Measurements from ENCODE around the gene PTGS2.

DNA sequence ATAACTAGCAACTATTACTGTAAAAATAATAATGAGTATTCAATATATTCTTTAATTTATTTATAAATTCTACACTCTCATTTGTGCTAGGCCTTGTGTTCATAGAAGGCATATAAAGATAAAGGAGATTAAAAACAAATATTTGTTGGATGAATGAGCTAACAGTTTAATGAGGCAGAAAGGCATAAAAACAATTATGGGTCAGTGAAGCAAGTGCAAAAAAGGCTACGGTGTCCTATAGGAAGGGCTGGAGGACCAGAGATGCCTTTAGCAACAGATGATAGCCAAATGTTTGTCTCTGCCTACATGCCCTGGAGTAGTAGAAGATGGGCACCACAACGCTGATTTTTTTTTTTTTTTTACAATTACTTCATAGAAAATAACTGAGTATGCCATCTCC is 45.7 kb downstream of the PTGS2 start:
- TF ChIP-seq, protein P1, sequence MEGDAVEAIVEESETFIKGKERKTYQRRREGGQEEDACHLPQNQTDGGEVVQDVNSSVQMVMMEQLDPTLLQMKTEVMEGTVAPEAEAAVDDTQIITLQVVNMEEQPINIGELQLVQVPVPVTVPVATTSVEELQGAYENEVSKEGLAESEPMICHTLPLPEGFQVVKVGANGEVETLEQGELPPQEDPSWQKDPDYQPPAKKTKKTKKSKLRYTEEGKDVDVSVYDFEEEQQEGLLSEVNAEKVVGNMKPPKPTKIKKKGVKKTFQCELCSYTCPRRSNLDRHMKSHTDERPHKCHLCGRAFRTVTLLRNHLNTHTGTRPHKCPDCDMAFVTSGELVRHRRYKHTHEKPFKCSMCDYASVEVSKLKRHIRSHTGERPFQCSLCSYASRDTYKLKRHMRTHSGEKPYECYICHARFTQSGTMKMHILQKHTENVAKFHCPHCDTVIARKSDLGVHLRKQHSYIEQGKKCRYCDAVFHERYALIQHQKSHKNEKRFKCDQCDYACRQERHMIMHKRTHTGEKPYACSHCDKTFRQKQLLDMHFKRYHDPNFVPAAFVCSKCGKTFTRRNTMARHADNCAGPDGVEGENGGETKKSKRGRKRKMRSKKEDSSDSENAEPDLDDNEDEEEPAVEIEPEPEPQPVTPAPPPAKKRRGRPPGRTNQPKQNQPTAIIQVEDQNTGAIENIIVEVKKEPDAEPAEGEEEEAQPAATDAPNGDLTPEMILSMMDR (IDR thresholded peaks at IDR 0.05 in 8 of 11, conservative IDR thresholded peaks at IDR 0.05 in 3 of 11): no peak
- TF ChIP-seq POLR2AphosphoS5 (IDR thresholded peaks at IDR 0.05) (no peak), POLR2A (IDR thresholded peaks at IDR 0.05) (no peak)

Data from spleen (tissue), 7 donors.